ENCODE data around the gene BARD1.

GRCh38 chr2:214679736-214680135 is 129.7 kb downstream of the BARD1 start:
- TF ChIP-seq, protein P1, sequence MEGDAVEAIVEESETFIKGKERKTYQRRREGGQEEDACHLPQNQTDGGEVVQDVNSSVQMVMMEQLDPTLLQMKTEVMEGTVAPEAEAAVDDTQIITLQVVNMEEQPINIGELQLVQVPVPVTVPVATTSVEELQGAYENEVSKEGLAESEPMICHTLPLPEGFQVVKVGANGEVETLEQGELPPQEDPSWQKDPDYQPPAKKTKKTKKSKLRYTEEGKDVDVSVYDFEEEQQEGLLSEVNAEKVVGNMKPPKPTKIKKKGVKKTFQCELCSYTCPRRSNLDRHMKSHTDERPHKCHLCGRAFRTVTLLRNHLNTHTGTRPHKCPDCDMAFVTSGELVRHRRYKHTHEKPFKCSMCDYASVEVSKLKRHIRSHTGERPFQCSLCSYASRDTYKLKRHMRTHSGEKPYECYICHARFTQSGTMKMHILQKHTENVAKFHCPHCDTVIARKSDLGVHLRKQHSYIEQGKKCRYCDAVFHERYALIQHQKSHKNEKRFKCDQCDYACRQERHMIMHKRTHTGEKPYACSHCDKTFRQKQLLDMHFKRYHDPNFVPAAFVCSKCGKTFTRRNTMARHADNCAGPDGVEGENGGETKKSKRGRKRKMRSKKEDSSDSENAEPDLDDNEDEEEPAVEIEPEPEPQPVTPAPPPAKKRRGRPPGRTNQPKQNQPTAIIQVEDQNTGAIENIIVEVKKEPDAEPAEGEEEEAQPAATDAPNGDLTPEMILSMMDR (conservative IDR thresholded peaks at IDR 0.05; ENCODE audit: low read depth, low read length), result no peak
- TF ChIP-seq EZH2 (IDR thresholded peaks at IDR 0.05; ENCODE audit: borderline replicate concordance, low read depth, low read length, poor library complexity, severe bottlenecking), result no peak
